HEK293 (cell line): ENCODE data around the gene GRAMD4.
A peak's percentile ranks its signal among the peaks of the same experiment; 100 is the strongest.

Experiments used
- CTCF ChIA-PET: fragments of 350-600 bp; formaldehyde crosslinking; extraction: SDS; loops from one replicate; lab custom pipeline; 2021; ENCODE audit warnings: antibody characterized with exemption; lab: Yijun Ruan, JAX
- POLR2A ChIA-PET: fragments of 300-600 bp; formaldehyde crosslinking; extraction: SDS; loops from one replicate; lab custom pipeline; 2020; ENCODE audit warnings: antibody characterized with exemption, inconsistent platforms; lab: Yijun Ruan, JAX
- H3K27ac ChIP-seq: fragments of 200-500 bp; sonication (Bioruptor generic); 2 replicates; pipeline ENCODE4 v1.5.1; 2014; ENCODE audit warnings: low read depth, low read length, control low read depth, inconsistent platforms; ENCODE audit errors: extremely low read depth
- H3K36me3 ChIP-seq, 2 experiments: fragments of 200-500 bp in 1 of 2; sonication (Bioruptor generic) in 1 of 2; 1 replicate in 1 of 2; 2 replicates in 1 of 2; pipeline ENCODE4 v1.5.1; 2014 to 2017; ENCODE audit warnings: inconsistent platforms in 2 of 2, low read length in 2 of 2; ENCODE audit not compliant: control insufficient read depth in 2 of 2, insufficient read depth in 1 of 2
- H3K4me1 ChIP-seq: fragments of 200-500 bp; sonication (Bioruptor generic); 2 replicates; pipeline ENCODE4 v1.5.1; 2014; ENCODE audit warnings: mild to moderate bottlenecking, low read length, inconsistent platforms; ENCODE audit not compliant: control insufficient read depth, insufficient read depth
- H3K4me3 ChIP-seq: 2 replicates; pipeline ENCODE4 v1.5.1; 2011; ENCODE audit warnings: low read depth, mild to moderate bottlenecking, control low read depth, low read length, moderate library complexity
- H3K9me3 ChIP-seq: fragments of 200-500 bp; sonication (Bioruptor generic); 2 replicates; pipeline ENCODE4 v1.5.1; 2014; ENCODE audit warnings: low read depth, low read length, inconsistent platforms; ENCODE audit not compliant: control insufficient read depth, insufficient read depth
- BCL11A ChIP-seq: fragments of 450-650 bp; formaldehyde crosslinking; IDR thresholded peaks from 2 replicates; pipeline ENCODE4 v1.5.1; 2016; ENCODE audit warnings: low read depth, missing biosample characterization, missing genetic modification characterization
- BCL11B ChIP-seq: fragments of 450-650 bp; formaldehyde crosslinking; IDR thresholded peaks from 2 replicates; pipeline ENCODE4 v1.5.1; 2016; ENCODE audit warnings: low read depth, missing biosample characterization, missing genetic modification characterization
- FEZF1 ChIP-seq: fragments of 450-650 bp; formaldehyde crosslinking; IDR thresholded peaks from 2 replicates; pipeline ENCODE4 v1.5.1; 2016; ENCODE audit warnings: missing biosample characterization, missing genetic modification characterization
- HOXA7 ChIP-seq: sonication (generic); formaldehyde crosslinking; IDR thresholded peaks from 2 replicates; pipeline ENCODE4 v1.8.1; 2022; ENCODE audit warnings: missing genetic modification reagents, borderline replicate concordance
- KLF9 ChIP-seq: fragments of 450-650 bp; formaldehyde crosslinking; IDR thresholded peaks from 2 replicates; pipeline ENCODE4 v1.5.1; 2016; ENCODE audit warnings: missing biosample characterization, missing genetic modification characterization, low read depth
- MYNN ChIP-seq: fragments of 450-650 bp; formaldehyde crosslinking; IDR thresholded peaks from 2 replicates; pipeline ENCODE4 v1.5.1; 2016; ENCODE audit warnings: missing biosample characterization, missing genetic modification characterization, borderline replicate concordance
- RBAK ChIP-seq: fragments of 450-650 bp; formaldehyde crosslinking; IDR thresholded peaks from 2 replicates; pipeline ENCODE4 v1.5.1; 2016; ENCODE audit warnings: missing biosample characterization, missing genetic modification characterization
- YY1 ChIP-seq: fragments of 450-650 bp; formaldehyde crosslinking; IDR thresholded peaks from 2 replicates; pipeline ENCODE4 v1.5.1; 2018; ENCODE audit warnings: missing biosample characterization, missing genetic modification characterization
- ZFP3 ChIP-seq: fragments of 450-650 bp; formaldehyde crosslinking; IDR thresholded peaks from 2 replicates; pipeline ENCODE4 v1.5.1; 2016; ENCODE audit warnings: low read depth, missing biosample characterization, missing genetic modification characterization
- ZNF175 ChIP-seq: fragments of 450-650 bp; formaldehyde crosslinking; IDR thresholded peaks from 2 replicates; pipeline ENCODE4 v1.5.1; 2016; ENCODE audit warnings: missing biosample characterization, missing genetic modification characterization
- ZNF214 ChIP-seq: fragments of 450-650 bp; formaldehyde crosslinking; IDR thresholded peaks from 2 replicates; pipeline ENCODE4 v1.5.1; 2017; ENCODE audit warnings: missing biosample characterization, mild to moderate bottlenecking, missing genetic modification characterization, borderline replicate concordance
- ZNF274 ChIP-seq, 2 experiments: fragments of 200-500 bp in 1 of 2; fragments of 450-650 bp in 1 of 2; sonication (Bioruptor generic) in 1 of 2; formaldehyde crosslinking in 1 of 2; IDR thresholded peaks; 2 replicates each; pipeline versions ENCODE4 v1.5.1 to v1.6.1; 2014 to 2016; ENCODE audit warnings: borderline replicate concordance in 1 of 2, inconsistent platforms in 1 of 2, low read length in 1 of 2, missing biosample characterization in 1 of 2, missing genetic modification characterization in 1 of 2
- ZNF404 ChIP-seq: fragments of 450-650 bp; formaldehyde crosslinking; IDR thresholded peaks from 2 replicates; pipeline ENCODE4 v1.5.1; 2017; ENCODE audit warnings: missing biosample characterization, missing genetic modification characterization
- ZNF423 ChIP-seq: fragments of 450-650 bp; formaldehyde crosslinking; IDR thresholded peaks from 2 replicates; pipeline ENCODE4 v1.5.1; 2016; ENCODE audit warnings: missing biosample characterization, missing genetic modification characterization
- ZNF621 ChIP-seq: fragments of 450-650 bp; formaldehyde crosslinking; IDR thresholded peaks from 2 replicates; pipeline ENCODE4 v1.5.1; 2017; ENCODE audit warnings: missing biosample characterization, missing genetic modification characterization
- ZNF624 ChIP-seq: fragments of 450-650 bp; formaldehyde crosslinking; IDR thresholded peaks from 2 replicates; pipeline ENCODE4 v1.5.1; 2017; ENCODE audit warnings: missing biosample characterization, missing genetic modification characterization
- ZNF785 ChIP-seq: fragments of 450-650 bp; formaldehyde crosslinking; IDR thresholded peaks from 2 replicates; pipeline ENCODE4 v1.5.1; 2016; ENCODE audit warnings: missing biosample characterization, missing genetic modification characterization
- TF ChIP-seq, protein P1 (sequence below): fragments of 450-650 bp; formaldehyde crosslinking; IDR thresholded peaks from 2 replicates; pipeline ENCODE4 v1.5.1; 2016; ENCODE audit warnings: missing biosample characterization, missing genetic modification characterization
- TF ChIP-seq, protein P2 (sequence below): fragments of 450-650 bp; formaldehyde crosslinking; IDR thresholded peaks from 2 replicates; pipeline ENCODE4 v1.5.1; 2016; ENCODE audit warnings: missing biosample characterization, missing genetic modification characterization
- TF ChIP-seq, protein P3 (sequence below): fragments of 450-650 bp; formaldehyde crosslinking; IDR thresholded peaks from 2 replicates; pipeline ENCODE4 v1.5.1; 2016; ENCODE audit warnings: missing biosample characterization, missing genetic modification characterization
- TF ChIP-seq, protein P4 (sequence below): sonication (generic); formaldehyde crosslinking; IDR thresholded peaks from 2 replicates; pipeline ENCODE4 v1.8.1; 2022; ENCODE audit warnings: mild to moderate bottlenecking, moderate library complexity, missing genetic modification reagents

GRAMD4 gene

DNA sequence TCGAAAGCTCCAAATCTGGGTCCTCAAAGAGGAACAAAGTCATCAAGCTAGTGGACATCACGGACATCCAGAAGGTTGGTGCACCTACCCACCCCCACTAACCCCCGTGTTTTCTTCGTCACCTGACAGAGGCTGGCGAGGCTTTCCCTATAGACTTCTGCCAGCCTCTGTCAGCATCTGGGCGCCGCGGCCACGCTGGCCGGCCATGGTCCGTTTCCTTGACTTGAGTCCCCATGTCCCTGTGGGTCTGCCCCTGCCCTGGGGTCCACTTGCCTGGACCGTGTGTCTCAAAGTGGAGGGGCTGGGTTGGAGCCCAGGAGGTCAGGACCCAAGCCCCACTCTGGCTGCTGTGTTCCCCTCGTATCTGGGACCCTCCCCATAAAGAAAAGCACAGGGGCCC is 55.3 kb downstream of the GRAMD4 start (continued):
- TF ChIP-seq, protein P1, sequence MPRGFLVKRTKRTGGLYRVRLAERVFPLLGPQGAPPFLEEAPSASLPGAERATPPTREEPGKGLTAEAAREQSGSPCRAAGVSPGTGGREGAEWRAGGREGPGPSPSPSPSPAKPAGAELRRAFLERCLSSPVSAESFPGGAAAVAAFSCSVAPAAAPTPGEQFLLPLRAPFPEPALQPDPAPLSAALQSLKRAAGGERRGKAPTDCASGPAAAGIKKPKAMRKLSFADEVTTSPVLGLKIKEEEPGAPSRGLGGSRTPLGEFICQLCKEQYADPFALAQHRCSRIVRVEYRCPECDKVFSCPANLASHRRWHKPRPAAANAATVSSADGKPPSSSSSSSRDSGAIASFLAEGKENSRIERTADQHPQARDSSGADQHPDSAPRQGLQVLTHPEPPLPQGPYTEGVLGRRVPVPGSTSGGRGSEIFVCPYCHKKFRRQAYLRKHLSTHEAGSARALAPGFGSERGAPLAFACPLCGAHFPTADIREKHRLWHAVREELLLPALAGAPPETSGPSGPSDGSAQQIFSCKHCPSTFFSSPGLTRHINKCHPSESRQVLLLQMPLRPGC: no peak
- TF ChIP-seq, protein P2, sequence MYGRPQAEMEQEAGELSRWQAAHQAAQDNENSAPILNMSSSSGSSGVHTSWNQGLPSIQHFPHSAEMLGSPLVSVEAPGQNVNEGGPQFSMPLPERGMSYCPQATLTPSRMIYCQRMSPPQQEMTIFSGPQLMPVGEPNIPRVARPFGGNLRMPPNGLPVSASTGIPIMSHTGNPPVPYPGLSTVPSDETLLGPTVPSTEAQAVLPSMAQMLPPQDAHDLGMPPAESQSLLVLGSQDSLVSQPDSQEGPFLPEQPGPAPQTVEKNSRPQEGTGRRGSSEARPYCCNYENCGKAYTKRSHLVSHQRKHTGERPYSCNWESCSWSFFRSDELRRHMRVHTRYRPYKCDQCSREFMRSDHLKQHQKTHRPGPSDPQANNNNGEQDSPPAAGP (tag by site-specific recombination): no peak
- TF ChIP-seq ZNF274 (IDR thresholded peaks at IDR 0.05; ENCODE audit: low read length) (no peak), ZNF274 (tag by site-specific recombination; IDR thresholded peaks at IDR 0.05; ENCODE audit: borderline replicate concordance) (no peak), RBAK (tag by site-specific recombination) (no peak)

DNA sequence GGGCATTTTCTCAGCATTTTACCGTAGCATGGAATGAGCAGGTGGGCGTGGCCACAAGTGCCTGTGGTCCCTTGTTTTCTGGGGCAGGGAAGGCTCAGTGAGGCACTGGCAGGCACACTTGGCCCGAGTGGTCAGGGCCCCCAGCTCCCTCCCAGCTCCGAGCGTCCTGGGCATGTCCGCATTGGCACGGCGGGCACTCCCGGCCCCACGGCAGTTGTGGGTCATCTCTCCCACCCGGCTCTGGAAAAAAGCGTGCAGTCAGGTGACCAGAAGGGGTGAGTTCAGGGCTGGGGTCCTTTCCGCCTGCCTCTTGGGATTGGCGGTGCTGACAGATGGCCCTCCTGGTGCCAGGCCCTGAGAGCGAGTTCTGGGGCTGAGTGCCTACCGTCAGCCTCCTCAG is 55.8 kb downstream of the GRAMD4 start:
- POLR2A ChIA-PET: no interaction called here
- Histone ChIP-seq H3K4me1 (no peaks in the 10 kb centered on the region), H3K36me3 (peaks cover 0 to 54% of the 10 kb centered on the region in 2 experiments; a peak in 2 of 3 replicates), H3K27ac (no peak overlapping the region), H3K9me3 (no peaks in the 10 kb centered on the region), H3K4me3 (no peak overlapping the region)
- CTCF ChIA-PET: no interaction called here
- TF ChIP-seq KLF9 (tag by site-specific recombination): peak; percentile 45; the same call in 1 of the 2 replicates
- no peak for TF ChIP-seq ZNF214 (tag by site-specific recombination)

DNA sequence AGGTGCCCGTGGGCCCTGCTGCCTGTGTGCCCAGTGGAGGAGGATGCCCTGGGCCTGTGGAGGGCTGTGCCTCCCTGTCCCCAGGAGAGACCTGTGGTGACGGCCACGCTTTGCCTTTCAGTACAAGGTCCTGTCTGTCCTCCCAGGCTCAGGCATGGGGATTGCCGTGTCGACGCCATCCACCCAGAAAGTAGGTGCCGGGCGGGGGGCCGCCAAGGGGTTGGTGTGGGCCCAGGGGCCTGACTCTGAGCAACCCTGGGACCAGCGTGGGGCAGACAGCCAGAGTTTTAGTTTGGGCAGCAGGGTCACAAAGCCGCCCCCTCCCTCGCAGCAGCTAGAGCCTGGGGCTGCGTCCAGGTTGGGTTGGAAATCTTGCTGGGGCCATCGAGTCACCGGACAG is 56.3 kb downstream of the GRAMD4 start:
- peaks cover 0 to 53% of the 10 kb centered on the region in 2 experiments; a peak in 1 of 3 replicates for H3K36me3 ChIP-seq
- POLR2A ChIA-PET: no interaction called here

More for the DNA sequence above, 56.3 kb downstream of the GRAMD4 start:
- no peaks in the 10 kb centered on the region for H3K9me3 ChIP-seq
- CTCF ChIA-PET: no interaction called here
- no peak overlapping the region for H3K4me3 ChIP-seq
- H3K27ac ChIP-seq: no peak overlapping the region
- TF ChIP-seq ZNF175 (no peak), YY1 (tag by site-specific recombination) (no peak), ZNF423 (tag by site-specific recombination) (no peak), ZNF621 (tag by site-specific recombination) (no peak), BCL11A (tag by site-specific recombination) (no peak), HOXA7 (no peak), ZNF404 (tag by site-specific recombination) (no peak), ZNF785 (tag by site-specific recombination) (no peak), FEZF1 (tag by site-specific recombination) (no peak), ZNF624 (tag by site-specific recombination) (no peak), ZFP3 (tag by site-specific recombination) (no peak), BCL11B (tag by site-specific recombination) (no peak), MYNN (tag by site-specific recombination) (no peak)
- TF ChIP-seq, protein P3, sequence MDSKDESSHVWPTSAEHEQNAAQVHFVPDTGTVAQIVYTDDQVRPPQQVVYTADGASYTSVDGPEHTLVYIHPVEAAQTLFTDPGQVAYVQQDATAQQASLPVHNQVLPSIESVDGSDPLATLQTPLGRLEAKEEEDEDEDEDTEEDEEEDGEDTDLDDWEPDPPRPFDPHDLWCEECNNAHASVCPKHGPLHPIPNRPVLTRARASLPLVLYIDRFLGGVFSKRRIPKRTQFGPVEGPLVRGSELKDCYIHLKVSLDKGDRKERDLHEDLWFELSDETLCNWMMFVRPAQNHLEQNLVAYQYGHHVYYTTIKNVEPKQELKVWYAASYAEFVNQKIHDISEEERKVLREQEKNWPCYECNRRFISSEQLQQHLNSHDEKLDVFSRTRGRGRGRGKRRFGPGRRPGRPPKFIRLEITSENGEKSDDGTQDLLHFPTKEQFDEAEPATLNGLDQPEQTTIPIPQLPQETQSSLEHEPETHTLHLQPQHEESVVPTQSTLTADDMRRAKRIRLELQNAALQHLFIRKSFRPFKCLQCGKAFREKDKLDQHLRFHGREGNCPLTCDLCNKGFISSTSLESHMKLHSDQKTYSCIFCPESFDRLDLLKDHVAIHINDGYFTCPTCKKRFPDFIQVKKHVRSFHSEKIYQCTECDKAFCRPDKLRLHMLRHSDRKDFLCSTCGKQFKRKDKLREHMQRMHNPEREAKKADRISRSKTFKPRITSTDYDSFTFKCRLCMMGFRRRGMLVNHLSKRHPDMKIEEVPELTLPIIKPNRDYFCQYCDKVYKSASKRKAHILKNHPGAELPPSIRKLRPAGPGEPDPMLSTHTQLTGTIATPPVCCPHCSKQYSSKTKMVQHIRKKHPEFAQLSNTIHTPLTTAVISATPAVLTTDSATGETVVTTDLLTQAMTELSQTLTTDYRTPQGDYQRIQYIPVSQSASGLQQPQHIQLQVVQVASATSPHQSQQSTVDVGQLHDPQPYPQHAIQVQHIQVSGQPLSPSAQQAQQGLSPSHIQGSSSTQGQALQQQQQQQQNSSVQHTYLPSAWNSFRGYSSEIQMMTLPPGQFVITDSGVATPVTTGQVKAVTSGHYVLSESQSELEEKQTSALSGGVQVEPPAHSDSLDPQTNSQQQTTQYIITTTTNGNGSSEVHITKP: no peak
- TF ChIP-seq, protein P4, sequence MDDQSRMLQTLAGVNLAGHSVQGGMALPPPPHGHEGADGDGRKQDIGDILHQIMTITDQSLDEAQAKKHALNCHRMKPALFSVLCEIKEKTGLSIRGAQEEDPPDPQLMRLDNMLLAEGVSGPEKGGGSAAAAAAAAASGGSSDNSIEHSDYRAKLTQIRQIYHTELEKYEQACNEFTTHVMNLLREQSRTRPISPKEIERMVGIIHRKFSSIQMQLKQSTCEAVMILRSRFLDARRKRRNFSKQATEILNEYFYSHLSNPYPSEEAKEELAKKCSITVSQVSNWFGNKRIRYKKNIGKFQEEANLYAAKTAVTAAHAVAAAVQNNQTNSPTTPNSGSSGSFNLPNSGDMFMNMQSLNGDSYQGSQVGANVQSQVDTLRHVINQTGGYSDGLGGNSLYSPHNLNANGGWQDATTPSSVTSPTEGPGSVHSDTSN: no peak
- H3K4me1 ChIP-seq: no peaks in the 10 kb centered on the region
